CD4-positive, CD25-positive, alpha-beta regulatory T cell (primary cell): ENCODE measurements around the gene GABRB2. TPM values are rescaled to one million over a fixed set of nuclear protein-coding genes. Genes with fewer than 3 reads are reported as not detected.
A peak's percentile ranks its signal among the peaks of the same experiment; 100 is the strongest.

Experiments
- ATAC-seq, 2 donors: fragments of 150-1000 bp; cut with Tn5 transposase; one replicate each; pipeline ENCODE4 v1.10.0; 2021; ENCODE audit warnings: low read depth in 2 of 2, moderate number of reproducible peaks in 2 of 2, moderate library complexity in 1 of 2
- DNase-seq, 3 donors: peaks; one replicate each; pipeline versions ENCODE4 v3.0.0 to v3.0.0-alpha.2; 2012 to 2022; ENCODE audit warnings: mixed read lengths in 1 of 3
- H3K27ac ChIP-seq: one replicate; pipeline ENCODE4 v1.7.0; 2013; ENCODE audit warnings: mild to moderate bottlenecking, low read length; ENCODE audit not compliant: insufficient read depth, poor library complexity, severe bottlenecking
- H3K27me3 ChIP-seq: one replicate; pipeline ENCODE4 v1.7.0; 2013; ENCODE audit warnings: low read length; ENCODE audit not compliant: control insufficient read depth, insufficient read depth
- H3K36me3 ChIP-seq: one replicate; pipeline ENCODE4 v1.7.0; 2013; ENCODE audit warnings: mild to moderate bottlenecking, low read length, moderate library complexity; ENCODE audit not compliant: control insufficient read depth, insufficient read depth
- H3K4me1 ChIP-seq: 2 replicates; pipeline ENCODE4 v1.7.0; 2013; ENCODE audit warnings: mild to moderate bottlenecking, low read length; ENCODE audit not compliant: insufficient read depth, control insufficient read depth, poor library complexity, severe bottlenecking
- H3K4me3 ChIP-seq: one replicate; pipeline ENCODE4 v1.7.0; 2013; ENCODE audit warnings: low read depth, mild to moderate bottlenecking, low read length, moderate library complexity
- H3K9me3 ChIP-seq, 2 experiments: 1 replicate in 1 of 2; 2 replicates in 1 of 2; pipeline ENCODE4 v1.7.0; 2013; ENCODE audit warnings: low read length in 2 of 2, mild to moderate bottlenecking in 1 of 2, moderate library complexity in 1 of 2; ENCODE audit not compliant: control insufficient read depth in 2 of 2
- H3K27ac Mint-ChIP-seq, 3 donors: one replicate each; pipeline ENCODE4 v1.8.0; 2020 to 2022; ENCODE audit warnings: mild to moderate bottlenecking in 3 of 3, mixed read lengths in 3 of 3, moderate library complexity in 2 of 3
- H3K27me3 Mint-ChIP-seq: one replicate; pipeline ENCODE4 v1.8.0; 2022; ENCODE audit warnings: mild to moderate bottlenecking, mixed read lengths
- H3K36me3 Mint-ChIP-seq: one replicate; pipeline ENCODE4 v1.8.0; 2020; ENCODE audit warnings: mixed read lengths
- H3K4me1 Mint-ChIP-seq, 4 donors: one replicate each; pipeline ENCODE4 v1.8.0; 2020 to 2022; ENCODE audit warnings: mixed read lengths in 4 of 4, mild to moderate bottlenecking in 1 of 4
- H3K4me3 Mint-ChIP-seq, 4 donors: one replicate each; pipeline ENCODE4 v1.8.0; 2020 to 2022; ENCODE audit warnings: mild to moderate bottlenecking in 4 of 4, mixed read lengths in 4 of 4, moderate library complexity in 3 of 4
- H3K9me3 Mint-ChIP-seq, 7 donors: one replicate each; pipeline ENCODE4 v1.8.0; 2020 to 2022; ENCODE audit warnings: mixed read lengths in 7 of 7, mild to moderate bottlenecking in 3 of 7, moderate library complexity in 2 of 7
- polyA plus RNA-seq, 4 donors: library from polyadenylated mRNA; unstranded; fragments of 300-500 nt; fragmentation: Illumina TruSeq; gene quantifications; one replicate each; pipeline ENCODE4 v1.2.3, GENCODE V29; 2021
- total RNA-seq: library from RNA; stranded (reverse); gene quantifications from one replicate; pipeline ENCODE4 v1.2.3, GENCODE V29; 2022

Gene GABRB2
- total RNA-seq (not detected), polyA plus RNA-seq (not detected)

GRCh38 chr5:161546470-161547301 is at the start of gene GABRB2:
GABRB2 (minus strand) TSS chr5:161546725; CDS start chr5:161546643, 82 bp downstream.
- peaks cover 71% of the 10 kb centered on the region for H3K27me3 Mint-ChIP-seq
- Histone ChIP-seq H3K4me1 (peaks cover 14% of the 10 kb centered on the region), H3K27ac (no peak within 1 kb of the TSS), H3K36me3 (no peaks in the 10 kb centered on the region), H3K4me3 (peak within 1 kb of the TSS; percentile 73), H3K9me3 (no peaks in the 10 kb centered on the region), H3K27me3 (peaks cover 22% of the 10 kb centered on the region)
- no peaks in the 10 kb centered on the region for H3K36me3 Mint-ChIP-seq
- peak within 1 kb of the TSS in 1 of 3 donors; percentile 68 for H3K27ac Mint-ChIP-seq
- ATAC-seq: no peak
- peaks cover 0 to 14% (median 0%) of the 10 kb centered on the region in 7 donors for H3K9me3 Mint-ChIP-seq
- peaks cover 4 to 21% (median 14%) of the 10 kb centered on the region in 4 donors for H3K4me1 Mint-ChIP-seq
- peak in 2 of 3 donors; percentile 11 to 52 for DNase-seq
- peak within 1 kb of the TSS; percentile 37 to 88 (median 82) for H3K4me3 Mint-ChIP-seq

GRCh38 chr5:161585798-161586197 is 39.3 kb upstream of the GABRB2 start:
- H3K4me3 ChIP-seq: no peak overlapping the region
- Mint-ChIP-seq H3K27ac (no peak overlapping the region), H3K4me1 (no peaks in the 10 kb centered on the region), H3K27me3 (no peaks in the 10 kb centered on the region), H3K4me3 (no peak overlapping the region), H3K9me3 (peaks cover 0 to 7% (median 3%) of the 10 kb centered on the region in 7 donors), H3K36me3 (no peaks in the 10 kb centered on the region)
- DNase-seq (no peak), ATAC-seq (no peak)
- H3K27me3 ChIP-seq: no peaks in the 10 kb centered on the region
- no peak overlapping the region for H3K27ac ChIP-seq
- no peaks in the 10 kb centered on the region for H3K4me1 ChIP-seq
- H3K36me3 ChIP-seq: no peaks in the 10 kb centered on the region
- H3K9me3 ChIP-seq: no peaks in the 10 kb centered on the region

- H3K36me3 Mint-ChIP-seq: no peaks in the 10 kb centered on the region
- H3K4me1 ChIP-seq: no peaks in the 10 kb centered on the region
- ATAC-seq (no peak), DNase-seq (no peak)
- no peak overlapping the region for H3K27ac Mint-ChIP-seq
- H3K4me3 ChIP-seq: no peak overlapping the region
- no peak overlapping the region for H3K4me3 Mint-ChIP-seq
- no peaks in the 10 kb centered on the region for H3K36me3 ChIP-seq
- H3K9me3 ChIP-seq: no peaks in the 10 kb centered on the region
- H3K27me3 Mint-ChIP-seq: no peaks in the 10 kb centered on the region
- H3K9me3 Mint-ChIP-seq: peaks cover 0 to 4% (median 1%) of the 10 kb centered on the region in 7 donors
- no peaks in the 10 kb centered on the region for H3K27me3 ChIP-seq
- no peaks in the 10 kb centered on the region for H3K4me1 Mint-ChIP-seq
- no peak overlapping the region for H3K27ac ChIP-seq
Measured at GRCh38 chr5:161580621-161581020, 34.1 kb upstream of the GABRB2 start.

- Mint-ChIP-seq H3K9me3 (peaks cover 0 to 7% (median 0%) of the 10 kb centered on the region in 7 donors), H3K27me3 (no peaks in the 10 kb centered on the region), H3K4me1 (no peaks in the 10 kb centered on the region)
Measured at GRCh38 chr5:161572914-161573313, 26.4 kb upstream of the GABRB2 start.

GRCh38 chr5:161566081-161566480 is 19.6 kb upstream of the GABRB2 start:
- H3K9me3 ChIP-seq: no peaks in the 10 kb centered on the region
- H3K36me3 Mint-ChIP-seq: no peaks in the 10 kb centered on the region
- peaks cover 0 to 3% (median 0%) of the 10 kb centered on the region in 7 donors for H3K9me3 Mint-ChIP-seq
- no peak overlapping the region for H3K27ac ChIP-seq
- H3K27ac Mint-ChIP-seq: no peak overlapping the region
- no peak overlapping the region for H3K4me3 ChIP-seq
- no peaks in the 10 kb centered on the region for H3K4me1 ChIP-seq
- DNase-seq (no peak), ATAC-seq (no peak)
- H3K27me3 ChIP-seq: no peaks in the 10 kb centered on the region
- H3K4me3 Mint-ChIP-seq: no peak overlapping the region
- no peaks in the 10 kb centered on the region for H3K36me3 ChIP-seq
- H3K27me3 Mint-ChIP-seq: no peaks in the 10 kb centered on the region
- H3K4me1 Mint-ChIP-seq: no peaks in the 10 kb centered on the region

More at GRCh38 chr5:161572914-161573313, 26.4 kb upstream of the GABRB2 start:
- H3K9me3 ChIP-seq: no peaks in the 10 kb centered on the region
- no peaks in the 10 kb centered on the region for H3K4me1 ChIP-seq
- Mint-ChIP-seq H3K36me3 (no peaks in the 10 kb centered on the region), H3K27ac (no peak overlapping the region), H3K4me3 (no peak overlapping the region)
- no peak overlapping the region for H3K27ac ChIP-seq
- no peak overlapping the region for H3K4me3 ChIP-seq
- DNase-seq: no peak
- no peaks in the 10 kb centered on the region for H3K27me3 ChIP-seq
- ATAC-seq: no peak
- no peaks in the 10 kb centered on the region for H3K36me3 ChIP-seq

GRCh38 chr5:161562446-161562845 is 15.9 kb upstream of the GABRB2 start:
- no peak overlapping the region for H3K4me3 Mint-ChIP-seq
- H3K9me3 Mint-ChIP-seq: peaks cover 0 to 4% (median 0%) of the 10 kb centered on the region in 7 donors
- DNase-seq (no peak), ATAC-seq (no peak)
- Histone ChIP-seq H3K27me3 (no peaks in the 10 kb centered on the region), H3K27ac (no peak overlapping the region), H3K4me1 (no peaks in the 10 kb centered on the region), H3K4me3 (no peak overlapping the region), H3K36me3 (no peaks in the 10 kb centered on the region), H3K9me3 (no peaks in the 10 kb centered on the region)
- peaks cover 10% of the 10 kb centered on the region for H3K27me3 Mint-ChIP-seq
- H3K27ac Mint-ChIP-seq: no peak overlapping the region
- H3K36me3 Mint-ChIP-seq: no peaks in the 10 kb centered on the region
- H3K4me1 Mint-ChIP-seq: no peaks in the 10 kb centered on the region

- peaks cover 64% of the 10 kb centered on the region for H3K27me3 Mint-ChIP-seq
Measured at GRCh38 chr5:161549106-161549505, 2.6 kb upstream of the GABRB2 start.

More at GRCh38 chr5:161549106-161549505, 2.6 kb upstream of the GABRB2 start:
- Histone ChIP-seq H3K9me3 (no peaks in the 10 kb centered on the region), H3K27me3 (peaks cover 22% of the 10 kb centered on the region), H3K4me3 (no peak overlapping the region), H3K4me1 (peaks cover 14% of the 10 kb centered on the region), H3K27ac (no peak overlapping the region), H3K36me3 (no peaks in the 10 kb centered on the region)
- ATAC-seq (no peak), DNase-seq (no peak)
- peaks cover 0 to 16% (median 4%) of the 10 kb centered on the region in 7 donors for H3K9me3 Mint-ChIP-seq
- H3K27ac Mint-ChIP-seq: no peak overlapping the region
- H3K4me1 Mint-ChIP-seq: peaks cover 4 to 21% (median 14%) of the 10 kb centered on the region in 4 donors
- H3K36me3 Mint-ChIP-seq: no peaks in the 10 kb centered on the region
- H3K4me3 Mint-ChIP-seq: peak overlapping the region in 1 of 4 donors; percentile 28
